KMS-11 (cell line): ENCODE measurements around the gene PDE4D.
A peak's percentile ranks its signal among the peaks of the same experiment; 100 is the strongest.

ENCODE experiments used
- H2AFZ ChIP-seq: fragments of 200-600 bp; sonication (generic); 2 replicates; pipeline ENCODE4 v1.6.1; 2016; ENCODE audit warnings: antibody characterized with exemption, mixed run types, low read depth
- H3K27ac ChIP-seq: fragments of 200-600 bp; sonication (generic); 2 replicates; pipeline ENCODE4 v1.6.1; 2016; ENCODE audit warnings: mild to moderate bottlenecking, mixed run types
- H3K27me3 ChIP-seq: fragments of 200-600 bp; sonication (generic); 2 replicates; pipeline ENCODE4 v1.6.1; 2017; ENCODE audit warnings: mild to moderate bottlenecking, low read depth, mixed run types, moderate library complexity; ENCODE audit not compliant: insufficient read depth
- H3K36me3 ChIP-seq: fragments of 200-600 bp; sonication (generic); 2 replicates; pipeline ENCODE4 v1.6.1; 2017; ENCODE audit warnings: mild to moderate bottlenecking, mixed run types; ENCODE audit not compliant: insufficient read depth
- H3K4me1 ChIP-seq: fragments of 200-600 bp; sonication (generic); 2 replicates; pipeline ENCODE4 v1.6.1; 2016; ENCODE audit warnings: mild to moderate bottlenecking, low read depth, mixed run types; ENCODE audit not compliant: poor library complexity, severe bottlenecking
- H3K4me2 ChIP-seq: fragments of 200-600 bp; sonication (generic); 2 replicates; pipeline ENCODE4 v1.7.0; 2016; ENCODE audit warnings: mild to moderate bottlenecking, mixed run types
- H3K4me3 ChIP-seq: fragments of 200-600 bp; sonication (generic); IDR thresholded peaks from 2 replicates; pipeline ENCODE4 v1.6.1; 2017; ENCODE audit warnings: low read depth, low read length, mixed read lengths; ENCODE audit not compliant: insufficient read depth
- H3K79me2 ChIP-seq: fragments of 200-600 bp; sonication (generic); 2 replicates; pipeline ENCODE4 v1.6.1; 2016; ENCODE audit warnings: low read depth, mixed run types; ENCODE audit not compliant: insufficient read depth
- H3K9ac ChIP-seq: fragments of 200-600 bp; sonication (generic); 2 replicates; pipeline ENCODE4 v1.6.1; 2016; ENCODE audit warnings: mild to moderate bottlenecking, mixed run types
- H4K20me1 ChIP-seq: fragments of 200-600 bp; sonication (generic); 2 replicates; pipeline ENCODE4 v1.6.1; 2016; ENCODE audit warnings: mild to moderate bottlenecking, mixed run types; ENCODE audit not compliant: insufficient read depth
- TF ChIP-seq, protein P1 (sequence below): fragments of 200-600 bp; sonication (generic); conservative IDR thresholded peaks from 2 replicates; pipeline ENCODE4 v1.6.1; 2017; ENCODE audit warnings: low read depth, mild to moderate bottlenecking, antibody characterized with exemption, low read length, moderate library complexity, mixed read lengths

The PDE4D gene

DNA sequence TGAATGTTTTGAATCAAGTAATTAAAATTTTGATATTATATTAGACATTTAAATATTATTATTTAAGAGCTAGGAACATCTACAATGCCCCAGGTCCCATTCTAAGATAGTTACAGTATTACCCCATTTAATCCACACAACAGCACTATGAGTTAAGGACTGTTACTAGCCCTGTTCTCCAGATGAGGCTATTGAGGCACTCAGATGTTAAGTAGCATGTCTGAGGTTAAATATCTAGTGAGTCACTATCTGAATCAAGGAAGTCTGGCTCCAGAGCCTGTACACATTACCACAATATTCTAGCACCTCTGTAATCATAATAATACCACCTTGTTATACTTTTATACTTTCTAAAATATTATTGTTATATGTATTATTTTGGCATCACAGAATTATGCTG is 304.6 kb downstream of the PDE4D start:
- H3K4me2 ChIP-seq = peak overlapping the region; percentile 81
- no peaks in the 10 kb centered on the region for H4K20me1 ChIP-seq
- no peaks in the 10 kb centered on the region for H3K36me3 ChIP-seq
- no peaks in the 10 kb centered on the region for H3K79me2 ChIP-seq
- peaks cover 68% of the 10 kb centered on the region for H3K4me1 ChIP-seq
- TF ChIP-seq, protein P1, sequence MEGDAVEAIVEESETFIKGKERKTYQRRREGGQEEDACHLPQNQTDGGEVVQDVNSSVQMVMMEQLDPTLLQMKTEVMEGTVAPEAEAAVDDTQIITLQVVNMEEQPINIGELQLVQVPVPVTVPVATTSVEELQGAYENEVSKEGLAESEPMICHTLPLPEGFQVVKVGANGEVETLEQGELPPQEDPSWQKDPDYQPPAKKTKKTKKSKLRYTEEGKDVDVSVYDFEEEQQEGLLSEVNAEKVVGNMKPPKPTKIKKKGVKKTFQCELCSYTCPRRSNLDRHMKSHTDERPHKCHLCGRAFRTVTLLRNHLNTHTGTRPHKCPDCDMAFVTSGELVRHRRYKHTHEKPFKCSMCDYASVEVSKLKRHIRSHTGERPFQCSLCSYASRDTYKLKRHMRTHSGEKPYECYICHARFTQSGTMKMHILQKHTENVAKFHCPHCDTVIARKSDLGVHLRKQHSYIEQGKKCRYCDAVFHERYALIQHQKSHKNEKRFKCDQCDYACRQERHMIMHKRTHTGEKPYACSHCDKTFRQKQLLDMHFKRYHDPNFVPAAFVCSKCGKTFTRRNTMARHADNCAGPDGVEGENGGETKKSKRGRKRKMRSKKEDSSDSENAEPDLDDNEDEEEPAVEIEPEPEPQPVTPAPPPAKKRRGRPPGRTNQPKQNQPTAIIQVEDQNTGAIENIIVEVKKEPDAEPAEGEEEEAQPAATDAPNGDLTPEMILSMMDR = no peak
- no peak overlapping the region for H3K4me3 ChIP-seq
- H2AFZ ChIP-seq = no peak overlapping the region
- peak overlapping the region; percentile 85; the same call in 1 of the 2 replicates for H3K27ac ChIP-seq
- no peak overlapping the region for H3K9ac ChIP-seq
- no peaks in the 10 kb centered on the region for H3K27me3 ChIP-seq

DNA sequence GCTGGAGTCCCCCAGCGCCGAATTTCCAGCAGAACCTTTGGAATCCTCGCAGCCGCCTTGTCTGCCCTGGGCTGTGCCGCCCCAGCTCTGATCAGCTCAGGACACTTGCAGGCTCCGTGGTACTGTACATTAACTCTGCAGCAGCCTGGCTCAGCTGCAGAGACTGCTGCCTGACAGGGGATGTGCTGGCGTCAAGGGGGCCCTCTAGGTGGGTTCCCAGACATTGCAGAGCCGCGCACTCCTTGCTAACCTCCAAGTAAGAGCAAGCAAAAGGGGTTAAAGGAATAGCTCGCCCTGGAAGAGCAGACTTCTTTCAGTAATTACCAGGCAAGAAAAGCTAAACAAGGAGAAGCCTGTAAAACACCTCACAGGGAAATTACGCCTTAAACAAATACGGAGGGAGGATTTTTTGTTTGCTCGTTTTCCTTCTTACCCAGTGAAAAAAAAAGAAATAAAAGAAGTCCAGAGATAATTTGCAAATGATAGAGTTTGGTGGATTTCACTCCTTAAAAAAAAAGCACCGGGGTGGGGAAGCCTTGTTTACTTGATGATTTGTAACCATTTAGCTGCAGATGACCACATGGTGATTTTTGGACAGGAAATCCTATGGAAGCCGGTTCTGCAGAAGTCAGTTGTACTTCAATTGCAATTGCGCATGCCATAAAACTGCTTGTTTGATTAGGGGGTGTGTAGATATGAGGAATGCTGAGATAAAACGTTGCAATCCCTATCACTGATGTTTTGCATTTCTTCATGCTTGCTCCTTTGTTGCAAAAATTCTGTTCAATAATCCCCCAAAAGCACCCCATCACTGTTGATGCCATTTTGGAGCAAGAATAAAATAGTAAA is 305.8 kb downstream of the PDE4D start:
- Histone ChIP-seq H3K27me3 (no peaks in the 10 kb centered on the region), H2AFZ (no peak overlapping the region), H3K36me3 (no peaks in the 10 kb centered on the region), H3K27ac (peak overlapping the region; percentile 85; the same call in 1 of the 2 replicates), H3K79me2 (no peaks in the 10 kb centered on the region), H3K4me2 (peak overlapping the region; percentile 81), H3K4me1 (peaks cover 59% of the 10 kb centered on the region), H3K4me3 (no peak overlapping the region), H3K9ac (no peak overlapping the region), H4K20me1 (no peaks in the 10 kb centered on the region)
- TF ChIP-seq, protein P1 = no peak

DNA sequence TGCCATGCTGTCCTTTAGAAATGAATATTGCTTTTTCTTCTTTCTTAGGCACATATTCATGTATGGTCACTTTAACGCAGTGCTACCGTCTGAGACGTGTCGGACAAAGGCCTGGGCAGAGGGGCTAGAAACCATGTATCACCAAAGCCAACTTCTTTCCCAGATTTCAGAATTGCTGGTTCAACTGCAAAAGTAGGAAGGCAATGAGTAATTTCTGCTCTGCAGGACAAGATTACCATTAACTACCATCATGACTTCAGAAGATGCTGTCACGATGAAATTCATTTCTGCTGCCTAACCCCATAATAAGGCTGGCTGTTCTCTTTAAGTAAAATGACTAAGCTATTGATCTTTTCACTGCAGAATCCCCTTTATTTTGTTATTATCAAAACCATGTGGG is 306.7 kb downstream of the PDE4D start:
- Histone ChIP-seq H3K27me3 (no peaks in the 10 kb centered on the region), H3K4me1 (peaks cover 52% of the 10 kb centered on the region), H3K9ac (no peak overlapping the region), H3K27ac (no peak overlapping the region), H3K79me2 (no peaks in the 10 kb centered on the region), H3K4me3 (no peak overlapping the region), H2AFZ (no peak overlapping the region), H3K36me3 (no peaks in the 10 kb centered on the region), H3K4me2 (no peak overlapping the region), H4K20me1 (no peaks in the 10 kb centered on the region)
- TF ChIP-seq, protein P1 = no peak

DNA sequence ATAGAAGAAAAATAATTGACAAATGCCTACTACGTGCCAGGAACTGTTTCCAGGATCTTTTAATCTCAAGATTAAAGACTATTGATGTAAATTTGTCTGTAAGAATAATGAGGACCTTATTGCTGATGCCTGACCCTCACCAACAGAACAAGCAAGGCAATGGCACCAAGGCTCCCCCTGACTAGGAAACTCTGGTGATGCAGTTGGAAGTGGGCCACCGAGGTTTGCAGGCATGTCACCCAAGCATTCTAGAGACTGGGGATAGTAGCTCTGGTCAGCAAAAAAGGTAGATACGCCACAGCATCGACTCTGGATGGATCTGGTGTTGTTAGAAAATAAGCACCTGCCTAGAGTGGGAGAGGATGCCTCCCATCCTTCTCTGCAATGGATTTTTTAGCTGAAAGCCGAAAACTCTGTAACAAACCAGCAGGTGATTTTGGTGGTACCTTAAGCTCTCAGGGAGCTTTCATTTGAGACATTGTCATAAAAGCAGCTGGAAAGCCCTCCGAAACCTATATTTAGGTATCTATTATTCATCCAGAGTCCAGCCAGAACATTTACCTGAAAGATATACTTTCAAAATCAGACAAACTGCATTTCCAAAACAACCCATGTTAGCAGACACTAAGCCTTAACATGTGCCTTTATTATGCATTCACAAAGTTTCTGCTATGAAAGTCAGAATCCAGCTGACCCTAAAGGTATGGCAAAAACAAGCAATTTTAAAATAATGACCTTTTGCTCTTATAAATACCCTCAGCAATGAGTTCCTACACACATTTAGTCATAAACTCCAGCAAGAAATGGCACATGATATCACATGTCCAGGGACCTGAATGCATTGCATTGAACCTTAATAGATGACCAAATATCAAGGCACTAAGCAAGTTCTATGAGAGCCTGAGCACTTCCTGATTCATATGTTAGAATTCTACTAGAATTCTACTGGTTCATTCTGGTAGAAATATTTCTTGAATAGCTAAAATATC is 308.4 kb downstream of the PDE4D start:
- peaks cover 35% of the 10 kb centered on the region for H3K4me1 ChIP-seq
- no peak overlapping the region for H3K9ac ChIP-seq
- no peaks in the 10 kb centered on the region for H3K27me3 ChIP-seq
- no peak overlapping the region for H3K4me3 ChIP-seq
- no peak overlapping the region for H3K27ac ChIP-seq
- no peak overlapping the region for H3K4me2 ChIP-seq
- no peaks in the 10 kb centered on the region for H4K20me1 ChIP-seq
- H3K79me2 ChIP-seq = no peaks in the 10 kb centered on the region
- no peaks in the 10 kb centered on the region for H3K36me3 ChIP-seq
- H2AFZ ChIP-seq = no peak overlapping the region
- TF ChIP-seq, protein P1 = no peak
